ENCODE results near the gene ARFGEF2.
"Not testable (repeated sequence)": the region's sequence is repeated elsewhere in the genome, so short reads cannot be mapped to it uniquely, and the experiment has no call there.

The ARFGEF2 gene

GRCh38 chr20:49009899-49010631 is 88.6 kb downstream of the ARFGEF2 start:
- DNase-seq = no peak

- no peak for DNase-seq
These were observed 102.7 kb downstream of the ARFGEF2 start for GRCh38 chr20:49024220-49024619.

- DNase-seq = not testable (repeated sequence)
These were observed 106.7 kb downstream of the ARFGEF2 start for GRCh38 chr20:49028177-49028576.

GRCh38 chr20:49028684-49029083 is 107.2 kb downstream of the ARFGEF2 start:
- DNase-seq = no peak

- no peak for DNase-seq
These were observed 107.7 kb downstream of the ARFGEF2 start for GRCh38 chr20:49029203-49029602.

- DNase-seq = no peak
These were observed 109.6 kb downstream of the ARFGEF2 start for GRCh38 chr20:49030954-49031619.

GRCh38 chr20:49032455-49032854 is 110.9 kb downstream of the ARFGEF2 start:
- no peak for DNase-seq

- no peak for DNase-seq
These were observed 112.7 kb downstream of the ARFGEF2 start for GRCh38 chr20:49034070-49034732.

- DNase-seq = no peak
These were observed 116.5 kb downstream of the ARFGEF2 start for GRCh38 chr20:49037962-49038387.

- DNase-seq = no peak
These were observed 118.3 kb downstream of the ARFGEF2 start for GRCh38 chr20:49039854-49040253.

GRCh38 chr20:49043000-49043399 is 121.5 kb downstream of the ARFGEF2 start:
- DNase-seq = no peak

- peak; percentile 32 for DNase-seq
These were observed 124.1 kb downstream of the ARFGEF2 start for GRCh38 chr20:49045440-49046086.

GRCh38 chr20:49046087-49046900 is 124.8 kb downstream of the ARFGEF2 start, which contains the start of gene CSE1L:
TSS of gene CSE1L (plus strand) at chr20:49046312. CDS start at chr20:49058464, 12,152 bp downstream.
- peak; percentile 94 for DNase-seq

GRCh38 chr20:49052334-49052733 is 130.8 kb downstream of the ARFGEF2 start:
- no peak for DNase-seq

- DNase-seq = no peak
These were observed 132.6 kb downstream of the ARFGEF2 start for GRCh38 chr20:49054056-49054643.

- DNase-seq = no peak
These were observed 141.8 kb downstream of the ARFGEF2 start for GRCh38 chr20:49063279-49063678.

- DNase-seq = no peak
These were observed 153.0 kb downstream of the ARFGEF2 start for GRCh38 chr20:49074521-49074920.

GRCh38 chr20:49078310-49078709 is 156.8 kb downstream of the ARFGEF2 start:
- DNase-seq = no peak

- DNase-seq = not testable (repeated sequence)
These were observed 160.8 kb downstream of the ARFGEF2 start for GRCh38 chr20:49082295-49082694.
